ENCODE results near the gene ALG14. TPM values are rescaled to one million over a fixed set of nuclear protein-coding genes. Genes with fewer than 3 reads are reported as not detected.

Gene ALG14
- total and polyA plus RNA-seq, 10 of the 15 experiments (the other 5 are each of a cell fraction or from before 2014, with no cell fraction given): 2.6 to 19.2 (median 7.5) TPM

DNA sequence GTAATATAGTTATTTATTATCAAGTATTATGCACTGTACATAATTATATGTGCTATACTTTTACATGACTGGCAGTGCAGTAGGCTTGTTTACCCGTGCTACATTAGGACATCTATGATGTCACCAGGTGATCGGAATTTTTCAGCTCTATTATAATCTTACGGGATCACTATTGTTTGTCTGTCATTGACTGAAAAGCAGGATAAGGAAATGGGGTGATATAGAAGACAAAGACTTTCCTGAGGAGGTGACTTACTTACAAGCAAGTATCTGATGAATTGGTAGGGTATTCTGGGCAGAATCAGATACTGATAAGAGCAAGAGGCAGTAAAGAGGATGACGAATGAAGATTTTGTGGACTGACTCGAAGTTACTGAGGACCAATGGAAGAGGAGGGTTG, 80.6 kb downstream of the ALG14 start:
- in situ Hi-C loops (cut with MboI) (no loop called here), intact Hi-C loops (cut with micrococcal nuclease; ENCODE audit: unreplicated experiment) (no loop called here)
- Histone ChIP-seq H3K4me2 (ENCODE audit: control insufficient read depth, insufficient read depth) (no peak overlapping the region), H2AFZ (ENCODE audit: control insufficient read depth, low read depth, low read length) (no peak overlapping the region), H3K79me2 (ENCODE audit: control insufficient read depth, insufficient read depth, low read length) (no peaks in the 10 kb centered on the region), H4K20me1 (ENCODE audit: control insufficient read depth, insufficient read depth) (no peaks in the 10 kb centered on the region), H3K4me3 (no peak overlapping the region), H3K27ac (ENCODE audit: control insufficient read depth, insufficient read depth) (no peak overlapping the region), H3K36me3 (ENCODE audit: control insufficient read depth in 2 of 2, insufficient read depth in 2 of 2, low read length in 1 of 2) (no peaks in the 10 kb centered on the region), H3K27me3 (replicated peaks in 1 of 2; ENCODE audit: control insufficient read depth in 2 of 2, insufficient read depth in 2 of 2, low read length in 1 of 2) (no peaks in the 10 kb centered on the region), H3K9me3 (replicated peaks; ENCODE audit: control insufficient read depth, insufficient read depth, low read length) (no peaks in the 10 kb centered on the region), H3K9ac (ENCODE audit: control insufficient read depth, insufficient read depth, low read length) (no peak overlapping the region), H3K4me1 (ENCODE audit: control insufficient read depth, insufficient read depth, low read length) (no peaks in the 10 kb centered on the region)
- TF ChIP-seq REST (IDR thresholded peaks at IDR 0.05; ENCODE audit: low read depth, low read length): no peak
- no peak for TF ChIP-seq BMI1 (IDR thresholded peaks at IDR 0.05; ENCODE audit: borderline replicate concordance)
- TF ChIP-seq POLR2AphosphoS5 (IDR thresholded peaks at IDR 0.05; ENCODE audit: low read length): no peak
- TF ChIP-seq BRCA1 (IDR thresholded peaks at IDR 0.05; ENCODE audit: low read depth, low read length): no peak
- no peak for TF ChIP-seq MEF2B (IDR thresholded peaks at IDR 0.05; ENCODE audit: partially characterized antibody, poor library complexity, severe bottlenecking)
- TF ChIP-seq CHD1 (IDR thresholded peaks at IDR 0.05; ENCODE audit: low read depth, low read length): no peak
- TF ChIP-seq TBL1XR1 (IDR thresholded peaks at IDR 0.05; ENCODE audit: low read depth, low read length): no peak
- RAD21 ChIA-PET (ENCODE audit: unreplicated experiment): no interaction called here
- WGBS (ENCODE audit: insufficient coverage, insufficient replicate concordance, low lambda C conversion rate, missing lambda C conversion rate): 82% methylated on average over 5 of the region's 5 CpGs
- no peak for ATAC-seq
- POLR2A ChIA-PET: no interaction called here
- no peak for DNase-seq (ENCODE audit: low read depth, low spot score)
- no peak for FAIRE-seq
- SMC1A ChIA-PET (ENCODE audit: uncharacterized antibody, unreplicated experiment): no interaction called here
- CTCF ChIA-PET: interaction anchor here (0.6 kb wide), 1 partner anchor 33 kb away, joined by 3 read pairs; no protein-coding TSS in a partner anchor
- no TSS peak for BruUV-seq (replicated peaks)
